HUDEP-2 (cell line): Measurements from ENCODE around the gene IFITM2.

Source experiments
- DNase-seq, 76 experiments: peaks; one replicate each; lab custom pipeline; 2025; ENCODE audit not compliant: unreplicated experiment in 76 of 76; lab: John Stamatoyannopoulos, UW

Gene IFITM2

GRCh38 chr11:307766-308708, at the start of gene IFITM2:
Gene IFITM2 (plus strand): TSS chr11:307816. CDS start chr11:308193, 377 bp downstream.
- DNase-seq: peak in 13 of 76 experiments; percentile 2 to 34 (median 13)

DNA sequence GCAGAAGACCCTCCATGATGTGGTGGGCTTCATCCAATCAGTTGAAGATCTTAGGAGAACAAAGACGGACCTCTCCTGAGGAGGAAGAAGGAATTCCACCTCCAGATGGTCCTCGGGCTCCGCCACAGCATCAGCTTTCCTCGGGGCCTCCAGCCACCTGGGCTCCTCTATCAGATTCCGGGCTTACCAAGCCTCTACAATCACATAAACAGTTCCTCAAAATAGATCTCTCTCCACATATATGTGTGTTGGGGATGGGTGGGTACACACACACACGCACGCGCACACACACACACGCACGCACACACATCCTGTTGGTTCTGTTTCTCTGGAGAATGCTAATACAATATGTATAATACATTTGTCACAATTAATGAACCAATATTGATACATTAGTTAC, 48.2 kb upstream of the IFITM2 start:
- no peak for DNase-seq

GRCh38 chr11:261624-262023, 46.0 kb upstream of the IFITM2 start:
- no peak for DNase-seq

- peak in 1 of 76 experiments; percentile 38 for DNase-seq
Observed at GRCh38 chr11:266676-267439, 40.8 kb upstream of the IFITM2 start.

- DNase-seq: peak in 20 of 76 experiments; percentile 10 to 51 (median 35)
Observed at GRCh38 chr11:267491-267994, 40.1 kb upstream of the IFITM2 start.

DNA sequence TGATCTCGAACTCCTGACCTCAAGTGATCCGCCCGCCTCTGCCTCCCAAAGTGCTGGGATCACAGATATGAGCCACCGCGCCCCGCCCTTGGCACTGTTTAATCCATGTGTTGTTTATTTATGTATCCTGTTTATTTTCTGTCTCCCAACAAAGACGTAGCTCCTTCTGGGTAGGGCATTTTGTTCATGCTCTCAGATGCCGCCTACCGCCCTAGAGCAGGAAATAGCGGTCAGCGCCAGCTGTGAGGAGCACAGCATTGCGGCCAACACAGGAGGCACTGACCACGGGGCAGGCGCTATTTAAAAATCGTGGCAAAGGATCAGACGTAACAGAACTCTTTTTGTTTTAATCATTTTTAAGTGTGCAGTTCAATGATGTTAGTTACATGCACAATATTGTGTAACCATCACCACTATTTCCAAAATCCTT, 38.9 kb upstream of the IFITM2 start:
- DNase-seq: peak in 56 of 76 experiments; percentile 7 to 75 (median 46)

- peak in 25 of 76 experiments; percentile 14 to 67 (median 41) for DNase-seq
Observed at GRCh38 chr11:269146-269890, 38.3 kb upstream of the IFITM2 start.

DNA sequence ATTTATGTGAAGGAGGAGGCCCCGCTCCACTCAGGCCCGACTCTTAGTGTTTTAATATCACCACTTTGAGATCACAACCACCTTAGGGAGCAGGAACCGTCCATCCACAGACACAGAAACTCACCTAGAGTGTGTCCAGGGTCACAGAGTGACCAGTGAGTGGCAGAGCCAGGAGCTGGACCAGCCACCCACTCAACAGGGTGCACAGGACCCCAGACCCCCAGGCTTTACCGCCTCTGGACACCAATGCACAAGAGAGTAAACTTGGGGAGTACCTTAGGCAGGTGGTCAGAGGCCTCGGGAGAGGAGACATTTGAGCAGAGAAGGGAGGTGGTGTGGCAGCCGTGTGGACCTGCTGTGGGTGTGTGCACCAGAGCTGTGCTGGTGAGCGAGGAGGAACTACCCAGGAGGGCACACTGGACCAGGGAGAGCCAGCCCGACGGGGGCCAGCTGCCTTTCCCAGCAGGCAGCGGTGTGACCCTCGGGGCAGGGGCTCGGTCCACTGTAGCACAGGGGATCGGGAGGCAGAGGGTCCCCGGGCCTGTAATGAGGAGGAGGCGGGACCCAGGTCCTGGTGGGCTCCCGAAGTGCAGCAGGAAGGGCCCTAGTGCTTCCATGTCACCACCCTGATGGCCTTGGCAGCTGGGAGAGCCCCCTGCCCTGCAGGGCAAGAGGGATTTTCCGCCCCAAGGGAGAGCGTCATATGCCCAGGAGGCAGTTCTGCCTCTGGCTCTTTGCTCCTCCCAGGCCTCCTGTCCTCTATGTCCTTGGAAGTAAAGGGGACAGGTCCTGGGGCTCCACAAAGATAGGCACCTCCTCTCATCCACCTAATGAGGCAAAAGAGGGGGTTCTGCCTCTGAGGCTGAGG, 36.9 kb upstream of the IFITM2 start:
- DNase-seq: no peak

DNA sequence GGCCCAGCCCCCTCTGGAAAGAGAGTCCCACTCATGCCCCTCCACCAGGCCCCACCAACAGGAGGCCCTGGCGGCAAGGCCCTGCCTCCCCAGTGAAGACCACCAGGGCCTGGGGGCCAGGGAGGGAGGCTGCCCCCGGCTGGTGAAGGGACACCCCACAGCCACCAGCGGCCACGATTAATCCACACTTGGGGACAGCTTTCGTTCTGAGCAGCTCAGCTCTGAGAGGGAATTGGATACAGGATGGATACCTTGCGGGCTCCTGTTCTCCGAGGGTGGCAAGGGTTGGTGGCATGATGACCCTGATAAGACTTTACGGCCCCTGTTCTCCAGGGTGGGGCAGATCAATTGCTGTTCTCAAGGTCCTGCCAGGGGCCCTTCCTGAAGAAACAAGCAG, 36.3 kb upstream of the IFITM2 start:
- no peak for DNase-seq

DNA sequence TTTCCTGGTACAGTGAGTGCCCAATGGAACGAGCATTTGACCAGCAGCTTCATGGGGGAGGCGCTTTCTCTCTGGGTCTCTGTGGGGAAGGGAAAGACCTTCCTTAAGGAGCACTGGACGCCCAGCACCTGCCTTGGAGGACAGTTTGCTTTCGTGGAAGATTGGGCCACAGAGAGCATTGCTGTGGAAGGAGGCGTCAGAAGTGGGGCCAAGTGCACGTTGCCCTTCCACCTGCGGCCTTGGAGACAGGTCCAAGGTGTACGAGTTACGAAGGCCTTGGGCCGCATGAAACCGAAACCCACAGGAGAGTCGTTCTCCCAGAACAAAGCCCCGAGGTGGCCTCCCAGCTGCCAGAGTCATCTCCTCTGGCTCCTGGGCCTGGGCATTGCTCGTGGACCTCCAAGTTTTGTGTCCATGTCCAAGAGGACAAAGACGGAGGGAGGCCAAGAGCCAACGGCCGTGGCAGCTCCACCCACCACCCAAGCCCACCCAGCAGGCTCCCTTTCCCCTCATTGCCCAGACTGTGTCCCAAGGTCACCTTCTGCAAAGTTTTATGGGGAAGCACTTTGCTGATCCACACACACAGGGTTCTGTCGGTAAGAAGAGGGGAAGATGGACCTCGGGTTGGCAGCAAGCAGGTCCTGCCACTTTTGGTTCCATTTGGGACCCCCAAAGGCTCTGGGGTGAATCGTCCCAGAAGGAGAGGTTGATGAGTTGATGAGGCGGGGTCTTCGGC, 35.3 kb upstream of the IFITM2 start:
- no peak for DNase-seq

DNA sequence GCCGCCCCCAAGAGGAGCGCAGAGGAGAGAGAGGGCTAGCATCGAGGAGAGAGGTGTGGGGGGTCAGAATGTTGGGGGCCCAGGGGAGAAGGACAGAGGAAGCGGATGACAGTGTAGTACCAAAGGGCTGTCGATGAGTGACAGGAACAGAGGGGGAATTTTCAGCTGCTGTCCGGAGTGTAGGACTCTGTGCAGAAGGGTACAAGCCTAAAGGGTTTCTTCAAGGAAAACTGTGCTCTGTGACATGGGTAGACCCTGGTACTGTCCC, 34.8 kb upstream of the IFITM2 start:
- no peak for DNase-seq

- no peak for DNase-seq
Observed at GRCh38 chr11:276219-276618, 31.4 kb upstream of the IFITM2 start.

- no peak for DNase-seq
Observed at GRCh38 chr11:278001-278951, 29.3 kb upstream of the IFITM2 start, which contains the start of gene NLRP6. Gene NLRP6 (plus strand): TSS chr11:278407. CDS start chr11:278570, 163 bp downstream.

DNA sequence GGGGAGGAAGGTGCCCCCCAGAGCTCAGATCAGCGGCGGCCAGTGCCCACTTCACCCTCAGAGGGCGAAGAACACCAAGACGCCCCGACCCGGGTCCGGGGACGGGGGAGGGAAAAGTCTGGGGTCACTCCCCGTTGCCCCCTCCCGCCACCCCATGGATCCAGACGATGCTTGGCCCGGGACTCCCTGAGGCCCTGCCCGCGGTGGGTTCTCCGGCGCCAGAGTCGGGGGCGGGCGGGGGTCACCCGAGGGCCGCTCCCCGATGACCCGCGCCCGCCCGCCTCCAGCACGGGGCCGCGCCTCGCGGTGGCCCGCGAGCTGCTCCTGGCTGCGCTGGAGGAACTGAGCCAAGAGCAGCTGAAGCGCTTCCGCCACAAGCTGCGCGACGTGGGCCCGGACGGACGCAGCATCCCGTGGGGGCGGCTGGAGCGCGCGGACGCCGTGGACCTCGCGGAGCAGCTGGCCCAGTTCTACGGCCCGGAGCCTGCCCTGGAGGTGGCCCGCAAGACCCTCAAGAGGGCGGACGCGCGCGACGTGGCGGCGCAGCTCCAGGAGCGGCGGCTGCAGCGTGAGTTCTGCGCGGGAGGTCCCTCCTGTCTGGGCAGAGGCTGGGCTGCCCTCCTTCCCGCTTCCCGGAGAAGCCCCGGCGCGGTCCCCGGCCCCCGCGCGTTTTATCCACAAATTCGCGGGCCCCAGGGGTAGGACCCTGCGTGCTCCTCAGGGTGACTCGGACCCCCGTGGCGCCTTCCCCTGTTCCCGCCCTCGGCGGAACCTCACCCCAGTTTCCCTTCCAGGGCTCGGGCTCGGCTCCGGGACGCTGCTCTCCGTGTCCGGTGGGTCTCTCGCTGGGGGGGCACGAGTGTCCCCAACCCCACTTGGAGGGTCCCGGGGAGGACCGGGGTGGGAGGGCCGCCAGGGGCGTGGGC, 28.3 kb upstream of the IFITM2 start:
- DNase-seq: no peak

DNA sequence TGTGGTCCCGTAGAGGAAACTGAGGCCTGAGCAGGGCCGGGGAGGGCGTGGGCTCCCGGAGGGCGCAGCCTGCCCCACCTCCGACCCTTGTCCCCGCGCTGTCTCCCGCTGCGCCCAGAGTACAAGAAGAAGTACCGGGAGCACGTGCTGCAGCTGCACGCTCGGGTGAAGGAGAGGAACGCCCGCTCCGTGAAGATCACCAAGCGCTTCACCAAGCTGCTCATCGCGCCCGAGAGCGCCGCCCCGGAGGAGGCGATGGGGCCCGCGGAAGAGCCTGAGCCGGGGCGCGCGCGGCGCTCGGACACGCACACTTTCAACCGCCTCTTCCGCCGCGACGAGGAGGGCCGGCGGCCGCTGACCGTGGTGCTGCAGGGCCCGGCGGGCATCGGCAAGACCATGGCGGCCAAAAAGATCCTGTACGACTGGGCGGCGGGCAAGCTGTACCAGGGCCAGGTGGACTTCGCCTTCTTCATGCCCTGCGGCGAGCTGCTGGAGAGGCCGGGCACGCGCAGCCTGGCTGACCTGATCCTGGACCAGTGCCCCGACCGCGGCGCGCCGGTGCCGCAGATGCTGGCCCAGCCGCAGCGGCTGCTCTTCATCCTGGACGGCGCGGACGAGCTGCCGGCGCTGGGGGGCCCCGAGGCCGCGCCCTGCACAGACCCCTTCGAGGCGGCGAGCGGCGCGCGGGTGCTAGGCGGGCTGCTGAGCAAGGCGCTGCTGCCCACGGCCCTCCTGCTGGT, 27.5 kb upstream of the IFITM2 start:
- DNase-seq: no peak
